Measurements from ENCODE around the gene GLTPD2. TPM values are rescaled to one million over a fixed set of nuclear protein-coding genes. Genes with fewer than 3 reads are reported as not detected.

Gene GLTPD2
- total RNA-seq, 1 experiment from 2014 or later, result not detected

GRCh38 chr17:4789701-4789950 lies 862 bp downstream of the GLTPD2 start:
- intact Hi-C loops (cut with micrococcal nuclease), result no loop called here
- BruUV-seq (replicated peaks), result no TSS peak
- TF ChIP-seq ZNF274 (IDR thresholded peaks at IDR 0.05; ENCODE audit: low read depth, low read length), result no peak
- peak; percentile 8 for TF ChIP-seq YY1 (IDR thresholded peaks at IDR 0.05; ENCODE audit: extremely low read depth, insufficient replicate concordance, low read depth, low read length)
- Histone ChIP-seq H3K27ac (ENCODE audit: low read depth, low read length) (peak overlapping the region; percentile 98), H3K4me1 (ENCODE audit: control insufficient read depth in 1 of 2, insufficient read depth in 2 of 2, low read length in 2 of 2) (peaks cover 25 to 36% of the 10 kb centered on the region in 2 experiments), H4K20me1 (ENCODE audit: insufficient read depth) (no peaks in the 10 kb centered on the region), H3K36me3 (ENCODE audit: control insufficient read depth in 1 of 2, insufficient read depth in 2 of 2, low read length in 2 of 2) (no peaks in the 10 kb centered on the region), H3K4me2 (ENCODE audit: low read length) (peak overlapping the region; percentile 92), H3K9me2 (ENCODE audit: insufficient read depth) (no peaks in the 10 kb centered on the region), H2AFZ (ENCODE audit: low read depth, low read length, poor library complexity, severe bottlenecking) (no peak overlapping the region), H3K79me2 (ENCODE audit: insufficient read depth, low read length) (peaks cover 8% of the 10 kb centered on the region; the same call in 1 of the 2 replicates), H3K9me3 (ENCODE audit: control insufficient read depth in 1 of 2, insufficient read depth in 1 of 2, low read depth in 1 of 2, low read length in 2 of 2) (no peaks in the 10 kb centered on the region), H3K27me3 (ENCODE audit: insufficient read depth, low read length) (no peaks in the 10 kb centered on the region), H3K9ac (ENCODE audit: low read length) (peak overlapping the region; percentile 79), H3K4me3 (replicated peaks in 1 of 2; ENCODE audit: low read depth in 1 of 2, low read length in 2 of 2) (peak overlapping the region; percentile 61 to 66)
- ChIA-PET POLR2A (interaction anchor here (1.3 kb wide), 1 partner anchor 17 kb away, joined by 5 read pairs; the partner anchor contains the start of gene PLD2), CTCF (interaction anchor here (1.2 to 3.6 kb wide), 12 partner anchors 11 to 223 kb away, joined by 3 to 19 read pairs (median 6); partner anchors contain the start of genes ARRB2, CHRNE, MED11 and PLD2), RAD21 (ENCODE audit: low non-redundant PET in 1 of 2, low total read pairs in 2 of 2, uncharacterized antibody in 2 of 2, unreplicated experiment in 2 of 2) (interaction anchor here (1.4 to 1.5 kb wide), 2 partner anchors 58 to 79 kb away, joined by 4 to 6 read pairs; partner anchors contain the start of genes ARRB2 (in 1 of the 2) and MED11 (in 1 of the 2))
- no peak for ATAC-seq
- peak; percentile 32 for DNase-seq (ENCODE audit: low read depth, low spot score)

GRCh38 chr17:4789951-4790704 lies 1.4 kb downstream of the GLTPD2 start:
- peak overlapping the region; percentile 98 for H3K27ac ChIP-seq (ENCODE audit: low read depth, low read length)
- no peaks in the 10 kb centered on the region for H3K36me3 ChIP-seq (ENCODE audit: control insufficient read depth in 1 of 2, insufficient read depth in 2 of 2, low read length in 2 of 2)
- H4K20me1 ChIP-seq (ENCODE audit: insufficient read depth), result no peaks in the 10 kb centered on the region
- H3K79me2 ChIP-seq (ENCODE audit: insufficient read depth, low read length), result peaks cover 8% of the 10 kb centered on the region; the same call in 1 of the 2 replicates
- H2AFZ ChIP-seq (ENCODE audit: low read depth, low read length, poor library complexity, severe bottlenecking), result peak overlapping the region; percentile 81
- H3K9ac ChIP-seq (ENCODE audit: low read length), result peak overlapping the region; percentile 79
- H3K4me2 ChIP-seq (ENCODE audit: low read length), result peak overlapping the region; percentile 92
- peaks cover 25 to 36% of the 10 kb centered on the region in 2 experiments for H3K4me1 ChIP-seq (ENCODE audit: control insufficient read depth in 1 of 2, insufficient read depth in 2 of 2, low read length in 2 of 2)
- H3K4me3 ChIP-seq (replicated peaks in 1 of 2; ENCODE audit: low read depth in 1 of 2, low read length in 2 of 2), result peak overlapping the region; percentile 61 to 66
- intact Hi-C loops (cut with micrococcal nuclease), result loop anchor here (2.0 kb wide), 1 partner anchor 59 kb away; the partner anchor contains the start of gene MED11
- POLR2A ChIA-PET, result interaction anchor here (0.7 to 1.3 kb wide), 4 partner anchors 17 to 178 kb away, joined by 3 to 5 read pairs (median 3); partner anchors contain the start of genes PLD2 and SPAG7
- no peaks in the 10 kb centered on the region for H3K9me2 ChIP-seq (ENCODE audit: insufficient read depth)
- RAD21 ChIA-PET (ENCODE audit: low non-redundant PET in 1 of 2, low total read pairs in 2 of 2, uncharacterized antibody in 2 of 2, unreplicated experiment in 2 of 2), result interaction anchor here (0.6 to 1.5 kb wide), 3 partner anchors 59 to 80 kb away, joined by 3 to 6 read pairs (median 4); partner anchors contain the start of genes ARRB2 (in 1 of the 2) and MED11 (in 1 of the 2)
- H3K27me3 ChIP-seq (ENCODE audit: insufficient read depth, low read length), result no peaks in the 10 kb centered on the region
- DNase-seq (ENCODE audit: low read depth, low spot score) (peak; percentile 88), ATAC-seq (peak; percentile 90)
- BruUV-seq (replicated peaks), result no TSS peak
- no peaks in the 10 kb centered on the region for H3K9me3 ChIP-seq (ENCODE audit: control insufficient read depth in 1 of 2, insufficient read depth in 1 of 2, low read depth in 1 of 2, low read length in 2 of 2)
- CTCF ChIA-PET, result interaction anchor here (0.7 to 3.6 kb wide), 17 partner anchors 11 to 223 kb away, joined by 3 to 19 read pairs (median 4); partner anchors contain the start of genes ARRB2, CHRNE, MED11 and PLD2
- TF ChIP-seq SP1 (IDR thresholded peaks at IDR 0.05; ENCODE audit: low read depth), result no peak; the same call in 1 of the 2 replicates
- no peak for TF ChIP-seq REST (IDR thresholded peaks at IDR 0.05; ENCODE audit: low read depth)
- no peak for TF ChIP-seq ELF1 (IDR thresholded peaks at IDR 0.05; ENCODE audit: borderline replicate concordance, low read depth)
- peak; percentile 97 for TF ChIP-seq ZFX (IDR thresholded peaks at IDR 0.05)
- no peak for TF ChIP-seq EGR1 (IDR thresholded peaks at IDR 0.05; ENCODE audit: low read depth)
- TF ChIP-seq CTCF (IDR thresholded peaks at IDR 0.05 in 2 of 3, conservative IDR thresholded peaks at IDR 0.05 in 1 of 3; ENCODE audit: borderline replicate concordance in 1 of 3, insufficient read depth in 1 of 3, low read depth in 2 of 3, low read length in 2 of 3), result peak; percentile 50 to 92 (median 74); a peak in 5 of 6 replicates
- peak; percentile 14 for TF ChIP-seq TCF7L2 (IDR thresholded peaks at IDR 0.05; ENCODE audit: borderline replicate concordance, extremely low read depth, insufficient read depth, insufficient read length)
- TF ChIP-seq EZH2phosphoT487 (IDR thresholded peaks at IDR 0.05; ENCODE audit: borderline replicate concordance), result no peak
- peak; percentile 54 for TF ChIP-seq MAX (IDR thresholded peaks at IDR 0.05)
- TF ChIP-seq ZNF274 (IDR thresholded peaks at IDR 0.05; ENCODE audit: low read depth, low read length), result no peak

Measured in HCT116 (cell line).